GM21367 (cell line): ENCODE results near the gene KLF15.
"Not testable (repeated sequence)": the region's sequence is repeated elsewhere in the genome, so short reads cannot be mapped to it uniquely, and the experiment has no call there.

Source experiments
- ATAC-seq: cut with Tn5 transposase; IDR thresholded peaks from one replicate; pipeline ENCODE4 v1.9.1; 2021; ENCODE audit not compliant: unreplicated experiment

Gene KLF15

GRCh38 chr3:126348308-126348920 lies 8.8 kb downstream of the KLF15 start:
- no peak for ATAC-seq

GRCh38 chr3:126347543-126348161 lies 9.6 kb downstream of the KLF15 start:
- ATAC-seq, result no peak

GRCh38 chr3:126346466-126346865 lies 10.7 kb downstream of the KLF15 start:
- no peak for ATAC-seq

- no peak for ATAC-seq
Measured at GRCh38 chr3:126345641-126346460, 11.4 kb downstream of the KLF15 start.

GRCh38 chr3:126345231-126345630 lies 12.0 kb downstream of the KLF15 start:
- ATAC-seq, result no peak

- no peak for ATAC-seq
Measured at GRCh38 chr3:126344380-126345041, 12.7 kb downstream of the KLF15 start.

GRCh38 chr3:126343649-126344035 lies 13.6 kb downstream of the KLF15 start:
- no peak for ATAC-seq

GRCh38 chr3:126342991-126343648 lies 14.1 kb downstream of the KLF15 start:
- no peak for ATAC-seq

GRCh38 chr3:126342211-126342610 lies 15.0 kb downstream of the KLF15 start:
- no peak for ATAC-seq

GRCh38 chr3:126341755-126342150 lies 15.5 kb downstream of the KLF15 start:
- ATAC-seq, result no peak

GRCh38 chr3:126340943-126341754 lies 16.1 kb downstream of the KLF15 start:
- no peak for ATAC-seq

GRCh38 chr3:126340596-126340942 lies 16.6 kb downstream of the KLF15 start:
- ATAC-seq, result no peak

GRCh38 chr3:126340081-126340511 lies 17.1 kb downstream of the KLF15 start:
- ATAC-seq, result no peak

GRCh38 chr3:126339466-126339865 lies 17.7 kb downstream of the KLF15 start:
- no peak for ATAC-seq

- no peak for ATAC-seq
Measured at GRCh38 chr3:126338790-126339288, 18.4 kb downstream of the KLF15 start.

GRCh38 chr3:126337980-126338651 lies 19.1 kb downstream of the KLF15 start:
- no peak for ATAC-seq

GRCh38 chr3:126331812-126332336 lies 25.3 kb downstream of the KLF15 start:
- not testable (repeated sequence) for ATAC-seq

- no peak for ATAC-seq
Measured at GRCh38 chr3:126329927-126330725, 27.1 kb downstream of the KLF15 start.
